Effector memory CD4-positive, alpha-beta T cell (primary cell): ENCODE measurements around the gene RPS10.

ENCODE experiments used
- DNase-seq, 3 donors: peaks; one replicate each; pipeline ENCODE4 v3.0.0-alpha.2; 2020
- H3K27ac ChIP-seq: 2 replicates; pipeline ENCODE4 v1.7.0; 2013; ENCODE audit warnings: mild to moderate bottlenecking, low read length, moderate library complexity; ENCODE audit not compliant: insufficient read depth, poor library complexity, severe bottlenecking
- H3K27me3 ChIP-seq: replicated peaks from 2 replicates; pipeline ENCODE4 v1.7.0; 2013; ENCODE audit warnings: mild to moderate bottlenecking, low read length; ENCODE audit not compliant: insufficient read depth, control insufficient read depth, poor library complexity, severe bottlenecking
- H3K36me3 ChIP-seq: 2 replicates; pipeline ENCODE4 v1.7.0; 2013; ENCODE audit warnings: mild to moderate bottlenecking, low read length, moderate library complexity; ENCODE audit not compliant: control insufficient read depth, insufficient read depth
- H3K4me1 ChIP-seq: 2 replicates; pipeline ENCODE4 v1.7.0; 2013; ENCODE audit warnings: low read length, mild to moderate bottlenecking; ENCODE audit not compliant: control insufficient read depth, insufficient read depth, poor library complexity, severe bottlenecking
- H3K4me3 ChIP-seq: 2 replicates; pipeline ENCODE4 v1.7.0; 2013; ENCODE audit warnings: low read length, low read depth, mild to moderate bottlenecking; ENCODE audit not compliant: insufficient read depth, poor library complexity, severe bottlenecking
- H3K9me3 ChIP-seq: 2 replicates; pipeline ENCODE4 v1.7.0; 2013; ENCODE audit warnings: mild to moderate bottlenecking, low read length, moderate library complexity; ENCODE audit not compliant: control insufficient read depth
- total RNA-seq, 3 donors: gene quantifications; one replicate each; lab custom pipeline; 2026; lab: John Stamatoyannopoulos, UW

RPS10 gene
- total RNA-seq = 8.9 to 11.7 (median 9.7) reads per million in 3 donors

DNA sequence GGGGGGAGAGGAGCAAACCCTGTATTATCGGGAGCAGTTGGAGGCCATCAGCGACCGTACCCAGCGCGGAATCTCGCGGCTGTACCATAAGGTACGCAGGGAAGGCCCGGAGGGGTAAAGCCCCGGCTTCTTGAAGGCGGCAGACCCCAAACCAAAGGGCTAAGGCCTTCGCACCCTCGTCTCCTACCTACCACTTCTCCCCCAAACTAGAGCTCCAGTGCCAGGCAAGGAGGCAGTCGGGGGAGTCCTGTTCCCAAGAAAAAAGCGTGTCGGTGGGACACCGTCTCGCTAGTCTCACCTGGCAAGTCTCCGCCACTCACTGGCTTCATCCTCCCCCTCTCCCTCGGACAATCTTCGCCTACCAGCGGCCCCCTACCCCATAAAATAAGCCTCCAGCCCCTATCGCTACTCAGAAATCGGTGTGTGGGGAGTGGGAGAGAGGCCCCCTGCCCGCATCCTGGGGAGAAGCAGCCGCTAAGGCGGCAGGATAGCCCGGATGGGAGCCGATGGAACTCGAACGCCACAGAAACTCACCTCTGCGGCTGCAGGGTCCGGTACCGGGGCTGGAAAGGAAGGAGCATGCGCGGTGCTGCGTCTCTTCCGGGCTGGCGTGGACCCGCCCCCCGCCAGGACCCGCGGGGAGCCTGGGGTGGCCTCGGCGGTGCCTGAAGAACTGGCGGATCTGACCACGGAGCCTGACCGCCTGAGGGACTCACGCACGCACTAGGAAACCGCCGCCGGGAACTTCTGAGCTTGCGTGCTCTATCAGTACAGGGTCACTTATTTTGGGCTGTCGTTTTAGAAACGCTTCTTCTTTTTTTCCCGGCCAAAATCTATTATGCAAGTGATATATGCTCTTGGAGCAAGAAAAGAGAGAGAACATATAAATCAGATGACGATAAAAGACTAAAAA lies at the start of gene RPS10:
TSS of gene RPS10 (minus strand) at position 572 of the 913 bp plus-strand sequence. CDS start 848 bp downstream, outside the sequence.
- peak within 1 kb of the TSS; percentile 84 for H3K27ac ChIP-seq
- DNase-seq = peak; percentile 79 to 85 (median 79)
- H3K27me3 ChIP-seq = no peaks in the 10 kb centered on the region
- H3K36me3 ChIP-seq = peaks cover 35% of the 10 kb centered on the region
- no peaks in the 10 kb centered on the region for H3K9me3 ChIP-seq
- H3K4me3 ChIP-seq = peak within 1 kb of the TSS; percentile 88
- peaks cover 9% of the 10 kb centered on the region for H3K4me1 ChIP-seq

DNA sequence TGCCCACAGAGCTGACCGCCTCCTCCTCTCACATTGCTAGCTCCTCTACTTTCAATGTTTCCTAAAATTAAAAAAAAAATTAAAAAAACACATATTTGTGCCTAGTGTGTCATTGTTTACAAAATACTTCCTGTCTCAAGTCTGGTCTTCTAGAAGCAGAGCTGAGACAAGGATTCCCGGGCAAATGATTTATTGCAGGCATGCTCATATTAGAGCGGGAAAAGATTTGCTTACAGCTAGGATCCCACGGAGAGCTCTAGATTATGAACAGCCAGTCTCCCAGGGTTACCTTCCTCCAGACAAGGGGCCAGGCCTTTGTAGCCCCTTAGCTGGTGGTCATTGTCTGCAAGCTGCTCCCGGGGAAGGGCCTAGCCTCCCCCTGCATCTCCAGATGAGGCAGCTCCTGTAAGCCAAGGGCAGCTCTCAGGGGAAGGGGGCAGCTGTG lies 49.4 kb upstream of the RPS10 start:
- no peak for DNase-seq
- H3K36me3 ChIP-seq = no peaks in the 10 kb centered on the region
- H3K4me3 ChIP-seq = no peak overlapping the region
- H3K27ac ChIP-seq = no peak overlapping the region
- no peaks in the 10 kb centered on the region for H3K27me3 ChIP-seq
- no peaks in the 10 kb centered on the region for H3K9me3 ChIP-seq
- no peaks in the 10 kb centered on the region for H3K4me1 ChIP-seq

DNA sequence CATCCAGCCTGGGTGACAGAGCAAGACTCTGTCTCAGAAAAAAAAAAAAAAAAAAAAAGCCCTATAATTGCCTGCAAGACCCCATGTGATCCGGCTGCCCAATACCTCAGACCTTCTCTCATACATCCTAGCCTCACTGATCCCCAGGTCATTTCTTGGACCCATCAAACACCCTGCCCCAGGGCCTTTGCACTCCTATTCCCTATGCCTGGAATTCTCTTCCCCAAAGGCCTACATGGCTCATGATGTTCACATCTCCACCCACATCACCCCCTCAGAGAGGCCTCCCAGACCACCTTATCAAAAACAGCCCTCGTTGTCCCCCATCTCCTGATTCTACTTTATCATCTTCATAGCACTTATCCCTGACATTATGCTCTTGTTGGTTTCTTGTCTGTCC lies 48.9 kb upstream of the RPS10 start:
- Histone ChIP-seq H3K27ac (no peak overlapping the region), H3K27me3 (no peaks in the 10 kb centered on the region), H3K9me3 (no peaks in the 10 kb centered on the region), H3K4me3 (no peak overlapping the region), H3K36me3 (no peaks in the 10 kb centered on the region), H3K4me1 (no peaks in the 10 kb centered on the region)
- no peak for DNase-seq

DNA sequence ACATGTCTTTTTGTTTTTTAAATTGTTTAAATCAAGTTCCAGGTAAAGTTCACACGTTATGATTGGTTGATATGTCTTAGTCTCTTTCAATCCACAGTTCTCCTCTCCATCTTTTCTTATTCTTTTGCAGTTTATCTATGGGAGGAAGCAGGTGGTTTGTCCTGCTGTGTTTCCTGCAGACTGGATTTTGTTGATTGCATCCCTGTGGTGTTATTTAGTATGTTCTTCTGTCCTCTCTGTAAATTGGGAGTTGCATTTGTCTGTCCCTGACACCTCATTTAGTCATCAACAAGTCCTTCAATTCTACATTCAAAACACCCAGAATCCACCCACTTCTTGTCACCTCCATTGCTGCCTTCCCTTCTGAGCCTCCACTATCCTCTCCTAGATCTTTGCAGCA lies 48.1 kb upstream of the RPS10 start:
- Histone ChIP-seq H3K36me3 (no peaks in the 10 kb centered on the region), H3K4me3 (no peak overlapping the region), H3K4me1 (no peaks in the 10 kb centered on the region), H3K27ac (no peak overlapping the region), H3K27me3 (no peaks in the 10 kb centered on the region), H3K9me3 (no peaks in the 10 kb centered on the region)
- no peak for DNase-seq

DNA sequence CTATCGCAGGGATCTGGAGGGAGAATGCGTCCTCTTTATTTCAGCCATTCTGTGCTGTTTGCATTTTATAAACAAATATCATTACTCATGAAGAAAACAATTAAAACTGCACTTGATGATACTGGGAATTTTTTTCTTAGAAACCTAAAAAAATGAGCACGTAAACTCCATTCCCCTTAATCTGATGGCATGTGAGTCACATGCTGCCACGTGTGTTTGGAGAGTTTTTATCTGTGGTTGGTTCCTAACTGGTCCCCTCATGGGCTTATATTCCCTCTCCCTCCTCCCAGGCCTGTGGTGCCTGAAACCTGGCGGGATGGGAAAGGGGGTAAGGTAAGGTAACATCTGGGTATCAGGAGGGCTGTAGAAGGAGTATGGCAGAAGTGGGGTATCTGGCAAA lies 46.6 kb upstream of the RPS10 start:
- Histone ChIP-seq H3K9me3 (no peaks in the 10 kb centered on the region), H3K4me1 (no peaks in the 10 kb centered on the region), H3K27me3 (no peaks in the 10 kb centered on the region), H3K27ac (no peak overlapping the region), H3K36me3 (no peaks in the 10 kb centered on the region), H3K4me3 (no peak overlapping the region)
- DNase-seq = no peak

DNA sequence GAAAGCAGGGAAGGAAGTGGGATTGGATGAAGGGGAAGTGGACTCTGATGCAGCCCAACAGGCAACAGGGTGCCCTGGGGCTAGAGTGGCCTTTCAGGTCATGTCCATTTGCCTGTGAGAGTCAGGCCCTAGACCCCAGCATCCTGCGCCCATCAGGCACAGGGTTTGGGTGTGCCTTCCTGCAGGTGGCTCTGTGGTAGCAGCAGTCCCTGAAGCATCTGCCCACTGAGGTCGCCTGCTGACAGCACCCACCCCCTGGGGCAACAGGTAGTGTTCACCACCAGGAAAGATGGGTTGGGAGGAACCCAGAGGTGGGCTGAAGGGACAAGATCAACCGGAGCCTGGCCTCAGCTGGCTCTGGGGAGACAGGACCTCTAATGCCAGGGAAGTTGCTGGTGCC lies 43.6 kb upstream of the RPS10 start:
- no peaks in the 10 kb centered on the region for H3K9me3 ChIP-seq
- H3K27me3 ChIP-seq = peaks cover 15% of the 10 kb centered on the region
- H3K4me1 ChIP-seq = no peaks in the 10 kb centered on the region
- H3K36me3 ChIP-seq = no peaks in the 10 kb centered on the region
- DNase-seq = no peak
- H3K4me3 ChIP-seq = no peak overlapping the region
- H3K27ac ChIP-seq = no peak overlapping the region

DNA sequence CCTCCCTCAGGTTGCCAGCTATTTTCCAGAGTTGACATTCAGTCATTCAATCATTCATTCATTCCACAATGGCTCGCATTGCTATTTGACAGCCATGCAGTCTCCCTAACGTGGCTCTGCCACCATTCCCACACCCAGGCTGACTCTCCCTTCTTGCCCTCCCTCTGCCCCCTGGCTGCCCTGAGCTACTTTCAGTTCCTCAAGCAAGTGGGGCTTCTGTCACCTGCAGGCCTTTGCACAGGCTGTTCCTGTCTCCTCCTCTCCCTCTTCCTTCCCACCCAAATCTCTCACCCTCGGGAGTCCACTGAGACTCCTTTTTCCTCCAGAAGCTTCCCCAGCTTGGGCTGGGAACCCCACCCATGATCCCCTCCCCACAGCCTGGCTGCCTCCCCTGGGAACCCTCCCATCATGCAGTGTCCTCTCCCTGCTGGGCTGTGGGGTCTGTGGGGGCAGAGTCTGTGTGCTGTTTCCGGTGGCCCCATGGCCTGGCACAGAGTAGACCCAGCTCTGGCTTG lies 42.6 kb upstream of the RPS10 start:
- peaks cover 15% of the 10 kb centered on the region for H3K27me3 ChIP-seq
- H3K9me3 ChIP-seq = no peaks in the 10 kb centered on the region
- no peak for DNase-seq
- H3K27ac ChIP-seq = no peak overlapping the region
- no peaks in the 10 kb centered on the region for H3K36me3 ChIP-seq
- H3K4me1 ChIP-seq = no peaks in the 10 kb centered on the region
- no peak overlapping the region for H3K4me3 ChIP-seq

DNA sequence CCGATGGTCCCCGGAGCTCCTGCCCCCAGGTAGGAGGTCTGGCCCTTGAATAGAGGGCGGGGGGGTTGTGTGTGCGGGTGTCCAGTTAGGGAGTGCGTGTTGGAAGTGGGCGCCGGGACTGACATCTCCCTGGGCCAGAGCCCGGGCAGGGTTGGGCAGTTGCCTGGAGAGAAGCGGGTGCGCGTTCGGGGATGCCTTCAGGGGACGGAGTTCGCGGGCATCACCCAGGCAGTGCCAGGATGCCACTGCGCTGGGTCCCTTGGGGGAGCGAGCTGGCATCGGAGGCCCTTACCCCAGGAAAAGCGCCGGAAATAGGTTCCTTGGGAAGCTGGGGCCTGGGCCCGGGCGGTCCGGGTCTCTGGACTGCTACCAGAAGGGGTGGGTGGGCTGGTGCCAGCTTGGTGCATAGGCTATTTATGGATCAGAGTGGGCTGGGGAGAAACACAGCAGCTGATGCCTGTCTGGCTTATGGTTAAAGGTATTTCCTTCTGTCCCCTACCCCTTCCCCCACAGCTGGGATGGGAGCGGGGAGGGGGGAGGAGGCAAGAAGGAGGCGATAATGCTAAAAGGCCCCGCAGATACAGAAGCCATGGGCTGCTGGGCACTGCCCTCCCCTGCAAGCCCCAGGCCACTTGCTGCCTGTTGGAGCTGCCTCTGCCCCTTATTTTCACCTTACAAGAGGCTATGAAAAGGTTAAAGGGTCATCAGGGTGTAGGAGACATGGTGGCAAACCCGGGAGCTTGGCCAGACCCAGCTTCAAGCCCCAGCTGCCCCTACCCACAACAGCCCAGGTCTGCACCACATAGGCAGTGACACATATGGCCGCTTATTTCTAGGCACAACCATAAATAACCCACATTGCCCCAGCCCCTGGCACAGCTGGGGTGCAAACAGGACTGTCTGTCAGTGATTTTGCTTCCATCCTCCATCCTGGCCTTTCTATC lies 40.6 kb upstream of the RPS10 start:
- Histone ChIP-seq H3K9me3 (no peaks in the 10 kb centered on the region), H3K27me3 (peaks cover 15% of the 10 kb centered on the region), H3K36me3 (no peaks in the 10 kb centered on the region), H3K4me1 (no peaks in the 10 kb centered on the region), H3K4me3 (no peak overlapping the region), H3K27ac (no peak overlapping the region)
- no peak for DNase-seq

DNA sequence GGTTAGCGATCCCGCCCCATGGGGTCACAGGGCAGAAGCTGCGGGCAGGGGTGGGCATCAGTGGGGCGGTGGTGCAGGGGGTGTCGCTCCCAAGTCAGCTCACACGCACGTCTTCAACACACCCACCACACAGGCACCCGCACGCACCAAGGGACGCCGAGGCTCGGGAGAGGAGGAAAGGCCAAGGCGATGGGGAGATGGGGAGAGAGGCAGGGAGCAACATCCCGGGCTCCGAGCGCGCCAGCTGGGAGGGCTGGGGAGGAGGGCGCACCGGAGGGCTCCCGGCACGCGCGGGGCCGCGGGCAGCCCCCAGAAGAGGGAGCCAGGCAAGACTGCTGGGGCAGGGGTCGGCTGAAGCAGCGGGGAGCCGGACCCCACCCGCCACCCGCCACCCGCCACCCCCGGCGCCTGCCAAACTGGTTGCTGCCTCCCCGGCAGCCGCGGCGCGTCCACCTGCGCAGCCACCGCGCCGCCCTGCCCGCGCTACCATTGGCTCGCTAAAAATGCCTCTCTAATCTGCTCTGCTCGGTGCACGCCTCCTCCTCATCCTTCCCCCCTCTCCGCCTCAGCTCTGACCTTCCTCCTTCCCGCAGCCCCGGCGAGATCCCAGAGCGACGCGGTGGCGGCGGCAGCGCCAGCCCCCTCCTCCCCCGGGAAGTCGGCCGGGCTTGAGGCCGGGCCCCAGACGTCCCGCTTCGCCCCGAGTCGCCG lies 39.8 kb upstream of the RPS10 start, which contains the start of gene PACSIN1:
TSS of gene PACSIN1 (plus strand) at position 546 of the 711 bp plus-strand sequence. CDS start 60,230 bp downstream, outside the sequence.
- Histone ChIP-seq H3K27ac (no peak within 1 kb of the TSS), H3K27me3 (peaks cover 15% of the 10 kb centered on the region), H3K4me3 (no peak within 1 kb of the TSS), H3K4me1 (no peaks in the 10 kb centered on the region), H3K9me3 (no peaks in the 10 kb centered on the region), H3K36me3 (no peaks in the 10 kb centered on the region)
- no peak for DNase-seq
